Prostate gland (tissue), 2 donors: ENCODE measurements around the gene KCNQ1. TPM values are rescaled to one million over a fixed set of nuclear protein-coding genes. Genes with fewer than 3 reads are reported as not detected.

Source experiments
- DNase-seq: peaks from one replicate; pipeline ENCODE4 v3.0.0-alpha.2; 2019; ENCODE audit warnings: low spot score
- H3K27ac ChIP-seq, 2 donors: fragments of 200-600 bp; sonication (generic); 2 replicates each; pipeline ENCODE4 v1.5.1; 2017 to 2019
- H3K27me3 ChIP-seq: fragments of 200-600 bp; sonication (generic); replicated peaks from 2 replicates; pipeline ENCODE4 v1.5.1; 2019; ENCODE audit not compliant: insufficient read depth
- H3K36me3 ChIP-seq, 2 donors: fragments of 200-600 bp; sonication (generic); 1 replicate in 1 of 2; 2 replicates in 1 of 2; pipeline versions ENCODE4 v1.5.1 to v1.8.1; 2017 to 2019
- H3K4me1 ChIP-seq: fragments of 200-600 bp; sonication (generic); replicated peaks from 2 replicates; pipeline ENCODE4 v1.5.1; 2019
- H3K4me3 ChIP-seq, 2 donors: fragments of 200-600 bp; sonication (generic); 2 replicates each; pipeline ENCODE4 v1.5.1; 2017 to 2019
- H3K9me3 ChIP-seq: fragments of 200-600 bp; sonication (generic); 2 replicates; pipeline ENCODE4 v1.5.1; 2017
- CTCF ChIP-seq, 4 experiments: fragments of 200-600 bp in 2 of 4; fragments of 450-650 bp in 2 of 4; sonication (generic) in 2 of 4; IDR thresholded peaks; 1 replicate in 3 of 4; 2 replicates in 1 of 4; pipeline ENCODE4 v1.5.1; 2016 to 2019; ENCODE audit warnings: antibody characterized with exemption in 4 of 4, mild to moderate bottlenecking in 2 of 4, moderate library complexity in 2 of 4
- POLR2A ChIP-seq: fragments of 450-650 bp; IDR thresholded peaks from one replicate; pipeline ENCODE4 v1.6.1; 2016; ENCODE audit warnings: antibody characterized with exemption, mild to moderate bottlenecking
- POLR2AphosphoS5 ChIP-seq: sonication (generic); formaldehyde crosslinking; IDR thresholded peaks from one replicate; pipeline ENCODE4 v1.6.1; 2017; ENCODE audit warnings: antibody characterized with exemption
- WGBS: methylation state at CpG from one replicate; pipeline ENCODE4 v1.1.5; 2018; 5-methylcytosine and 5-hydroxymethylcytosine counted together
- intact Hi-C: fragments of 100-400 bp; cut with DNase I; formaldehyde crosslinking; loops from one replicate; pipeline ENCODE4 v1.14.2; 2022
- total RNA-seq, 2 donors: library from RNA; depleted of rRNA; stranded (reverse); fragments of >200 nt; gene quantifications; one replicate each; pipeline ENCODE4 v1.1.0, GENCODE V29; 2016

The KCNQ1 gene
- total RNA-seq, 2 donors from 2014 or later: 10.0 to 33.8 TPM

GRCh38 chr11:2792381-2793250 is 347.8 kb downstream of the KCNQ1 start:
- no peak for TF ChIP-seq POLR2A
- TF ChIP-seq CTCF (IDR thresholded peaks at IDR 0.05): no peak
- no peak for TF ChIP-seq POLR2AphosphoS5
- no peak overlapping the region for H3K4me3 ChIP-seq
- intact Hi-C loops: no loop called here
- no peak overlapping the region for H3K27ac ChIP-seq
- H3K36me3 ChIP-seq: no peaks in the 10 kb centered on the region
- H3K4me1 ChIP-seq: no peaks in the 10 kb centered on the region
- DNase-seq: no peak
- no peaks in the 10 kb centered on the region for H3K27me3 ChIP-seq
- no peaks in the 10 kb centered on the region for H3K9me3 ChIP-seq
- 94% methylated on average over 28 of the region's 28 CpGs for WGBS

- DNase-seq: no peak
- no peak overlapping the region for H3K4me3 ChIP-seq
- no peaks in the 10 kb centered on the region for H3K9me3 ChIP-seq
- 90% methylated on average over 4 of the region's 4 CpGs for WGBS
- H3K27ac ChIP-seq: no peak overlapping the region
- no peak for TF ChIP-seq POLR2AphosphoS5
- no peak for TF ChIP-seq POLR2A
- no peak for TF ChIP-seq CTCF (IDR thresholded peaks at IDR 0.05)
- no peaks in the 10 kb centered on the region for H3K36me3 ChIP-seq
- no peaks in the 10 kb centered on the region for H3K4me1 ChIP-seq
- H3K27me3 ChIP-seq: no peaks in the 10 kb centered on the region
- intact Hi-C loops: no loop called here
These were observed 348.9 kb downstream of the KCNQ1 start for GRCh38 chr11:2793701-2794045.

GRCh38 chr11:2794046-2794967 is 349.5 kb downstream of the KCNQ1 start:
- DNase-seq: no peak
- H3K4me3 ChIP-seq: no peak overlapping the region
- no peaks in the 10 kb centered on the region for H3K36me3 ChIP-seq
- no peaks in the 10 kb centered on the region for H3K9me3 ChIP-seq
- TF ChIP-seq POLR2AphosphoS5 (no peak), CTCF (IDR thresholded peaks at IDR 0.05) (no peak), POLR2A (no peak)
- WGBS: 83% methylated on average over 18 of the region's 18 CpGs
- no peaks in the 10 kb centered on the region for H3K4me1 ChIP-seq
- no peaks in the 10 kb centered on the region for H3K27me3 ChIP-seq
- no peak overlapping the region for H3K27ac ChIP-seq
- intact Hi-C loops: no loop called here

GRCh38 chr11:2794968-2795322 is 350.1 kb downstream of the KCNQ1 start:
- 93% methylated on average over 12 of the region's 12 CpGs for WGBS
- no peaks in the 10 kb centered on the region for H3K4me1 ChIP-seq
- H3K36me3 ChIP-seq: no peaks in the 10 kb centered on the region
- no peak overlapping the region for H3K27ac ChIP-seq
- H3K9me3 ChIP-seq: no peaks in the 10 kb centered on the region
- H3K4me3 ChIP-seq: no peak overlapping the region
- intact Hi-C loops: no loop called here
- H3K27me3 ChIP-seq: no peaks in the 10 kb centered on the region
- no peak for DNase-seq
- TF ChIP-seq POLR2AphosphoS5: no peak
- no peak for TF ChIP-seq POLR2A
- no peak for TF ChIP-seq CTCF (IDR thresholded peaks at IDR 0.05)
